Measurements from ENCODE around the gene ELP5.

DNA sequence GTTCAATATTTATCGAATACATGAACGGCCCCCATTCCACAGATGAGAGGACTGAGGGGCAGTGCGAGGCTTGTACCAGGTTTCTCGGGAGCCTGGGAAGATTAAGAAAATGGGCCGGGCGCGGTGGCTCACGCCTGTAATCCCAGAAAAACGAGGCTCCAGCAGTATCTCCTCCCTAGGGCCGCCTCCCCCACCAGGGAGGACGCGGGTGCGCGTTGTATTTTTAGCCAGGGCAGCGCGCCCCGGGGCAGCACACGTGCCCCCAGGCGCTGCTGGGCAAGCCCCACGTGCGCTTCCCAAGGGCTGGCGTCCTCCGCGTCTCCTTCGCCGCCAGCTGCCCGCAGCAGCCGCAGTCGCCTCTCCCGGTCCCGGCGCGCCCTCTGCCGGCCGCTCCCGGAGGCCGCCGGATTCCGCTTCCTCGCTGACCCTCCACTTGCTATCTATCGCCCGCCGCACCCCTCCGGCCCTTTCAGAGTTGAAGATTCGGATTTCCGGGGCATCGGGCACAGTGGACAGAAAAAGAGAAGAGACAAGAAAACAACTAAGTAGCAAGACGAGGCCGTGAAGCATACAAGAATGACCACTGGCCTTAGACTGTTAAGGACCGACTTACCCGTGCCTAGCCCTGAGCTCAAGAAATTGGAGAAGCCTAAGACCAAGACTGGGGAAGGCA, 44.3 kb downstream of the ELP5 start:
- TF ChIP-seq, protein P1, sequence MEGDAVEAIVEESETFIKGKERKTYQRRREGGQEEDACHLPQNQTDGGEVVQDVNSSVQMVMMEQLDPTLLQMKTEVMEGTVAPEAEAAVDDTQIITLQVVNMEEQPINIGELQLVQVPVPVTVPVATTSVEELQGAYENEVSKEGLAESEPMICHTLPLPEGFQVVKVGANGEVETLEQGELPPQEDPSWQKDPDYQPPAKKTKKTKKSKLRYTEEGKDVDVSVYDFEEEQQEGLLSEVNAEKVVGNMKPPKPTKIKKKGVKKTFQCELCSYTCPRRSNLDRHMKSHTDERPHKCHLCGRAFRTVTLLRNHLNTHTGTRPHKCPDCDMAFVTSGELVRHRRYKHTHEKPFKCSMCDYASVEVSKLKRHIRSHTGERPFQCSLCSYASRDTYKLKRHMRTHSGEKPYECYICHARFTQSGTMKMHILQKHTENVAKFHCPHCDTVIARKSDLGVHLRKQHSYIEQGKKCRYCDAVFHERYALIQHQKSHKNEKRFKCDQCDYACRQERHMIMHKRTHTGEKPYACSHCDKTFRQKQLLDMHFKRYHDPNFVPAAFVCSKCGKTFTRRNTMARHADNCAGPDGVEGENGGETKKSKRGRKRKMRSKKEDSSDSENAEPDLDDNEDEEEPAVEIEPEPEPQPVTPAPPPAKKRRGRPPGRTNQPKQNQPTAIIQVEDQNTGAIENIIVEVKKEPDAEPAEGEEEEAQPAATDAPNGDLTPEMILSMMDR (IDR thresholded peaks at IDR 0.05; ENCODE audit: low read depth, low read length): peak; percentile 75
- no peak for TF ChIP-seq EZH2phosphoT487 (IDR thresholded peaks at IDR 0.05; ENCODE audit: low read depth)
